Fibroblast of lung (primary cell): ENCODE results near the gene SLC16A10. TPM values are rescaled to one million over a fixed set of nuclear protein-coding genes. Genes with fewer than 3 reads are reported as not detected.
"Not testable (repeated sequence)": the region's sequence is repeated elsewhere in the genome, so short reads cannot be mapped to it uniquely, and the experiment has no call there.

Source experiments
- DNase-seq, 2 donors: peaks; one replicate each; pipeline versions ENCODE4 v3.0.0 to v3.0.0-alpha.2; 2010; ENCODE audit warnings: low read depth in 2 of 2
- H2AFZ ChIP-seq: 2 replicates; pipeline ENCODE4 v1.5.1; 2012; ENCODE audit warnings: low read length, control low read depth, inconsistent platforms
- H3K27ac ChIP-seq: 2 replicates; pipeline ENCODE4 v1.5.1; 2011; ENCODE audit warnings: low read length, control low read depth; ENCODE audit not compliant: insufficient read depth
- H3K27me3 ChIP-seq: 2 replicates; pipeline ENCODE4 v1.5.1; 2011; ENCODE audit warnings: mild to moderate bottlenecking, low read length; ENCODE audit not compliant: control insufficient read depth, insufficient read depth
- H3K36me3 ChIP-seq: 2 replicates; pipeline ENCODE4 v1.5.1; 2011; ENCODE audit warnings: low read length; ENCODE audit not compliant: control insufficient read depth, insufficient read depth
- H3K4me1 ChIP-seq: 2 replicates; pipeline ENCODE4 v1.5.1; 2011; ENCODE audit warnings: low read length; ENCODE audit not compliant: control insufficient read depth, insufficient read depth; ENCODE audit errors: extremely low read depth
- H3K4me2 ChIP-seq: 2 replicates; pipeline ENCODE4 v1.5.1; 2011; ENCODE audit warnings: low read length, control low read depth; ENCODE audit not compliant: insufficient read depth; ENCODE audit errors: extremely low read depth
- H3K4me3 ChIP-seq, 4 experiments: fragments of 200-600 bp in 1 of 4; sonication (generic) in 1 of 4; replicated peaks in 1 of 4; 2 replicates each; pipeline ENCODE4 v1.5.1; 2011 to 2016; ENCODE audit warnings: low read length in 4 of 4, low read depth in 3 of 4, mild to moderate bottlenecking in 3 of 4, control low read depth in 2 of 4, inconsistent platforms in 1 of 4, mixed read lengths in 1 of 4; ENCODE audit not compliant: insufficient read depth in 1 of 4; ENCODE audit errors: control extremely low read depth in 1 of 4
- H3K79me2 ChIP-seq: 2 replicates; pipeline ENCODE4 v1.5.1; 2012; ENCODE audit warnings: mild to moderate bottlenecking, low read length, inconsistent platforms; ENCODE audit not compliant: control insufficient read depth, insufficient read depth
- H3K9ac ChIP-seq: 2 replicates; pipeline ENCODE4 v1.5.1; 2011; ENCODE audit warnings: mild to moderate bottlenecking, low read length, control low read depth; ENCODE audit not compliant: insufficient read depth
- H3K9me3 ChIP-seq: 2 replicates; pipeline ENCODE4 v1.5.1; 2012; ENCODE audit warnings: low read depth, low read length; ENCODE audit not compliant: control insufficient read depth, insufficient read depth
- H4K20me1 ChIP-seq: 2 replicates; pipeline ENCODE4 v1.5.1; 2011; ENCODE audit warnings: low read length; ENCODE audit not compliant: control insufficient read depth, insufficient read depth; ENCODE audit errors: extremely low read depth
- CTCF ChIP-seq, 2 donors: IDR thresholded peaks in 1 of 2; conservative IDR thresholded peaks in 1 of 2; 1 replicate in 1 of 2; 2 replicates in 1 of 2; pipeline ENCODE4 v1.5.1; 2011 to 2012; ENCODE audit warnings: low read length in 2 of 2, control low read depth in 1 of 2, inconsistent platforms in 1 of 2, low read depth in 1 of 2, mild to moderate bottlenecking in 1 of 2
- EZH2 ChIP-seq: IDR thresholded peaks from 2 replicates; pipeline ENCODE4 v1.5.1; 2012; ENCODE audit warnings: low read length, control low read depth, mild to moderate bottlenecking; ENCODE audit errors: missing control alignments
- polyA plus RNA-seq, 2 donors: library from polyadenylated mRNA; depleted of rRNA in 1 of 2; stranded (reverse) in 1 of 2; unstranded in 1 of 2; fragments of >200 nt; gene quantifications; 2 replicates each; pipeline ENCODE4 v1.2.1, GENCODE V29; 2011 to 2012; ENCODE audit warnings: missing spikeins in 1 of 2
- total RNA-seq: library from RNA; depleted of rRNA; stranded (reverse); fragments of >200 nt; gene quantifications from 2 replicates; pipeline ENCODE4 v1.2.1, GENCODE V29; 2014

SLC16A10 gene
- total and polyA plus RNA-seq, 2 donors (not counting 1 experiment from before 2014, with no cell fraction given) = not detected

GRCh38 chr6:111184827-111185532 is 97.7 kb downstream of the SLC16A10 start:
- TF ChIP-seq CTCF (conservative IDR thresholded peaks at IDR 0.05 in 1 of 2, IDR thresholded peaks at IDR 0.05 in 1 of 2; ENCODE audit: low read depth in 1 of 2, low read length in 2 of 2) (no peak), EZH2 (no peak)
- no peak overlapping the region for H2AFZ ChIP-seq

GRCh38 chr6:111185954-111186353 is 98.7 kb downstream of the SLC16A10 start:
- H3K79me2 ChIP-seq = no peaks in the 10 kb centered on the region
- H3K4me3 ChIP-seq = no peak overlapping the region
- H3K27ac ChIP-seq = no peak overlapping the region
- H3K4me2 ChIP-seq = no peak overlapping the region
- TF ChIP-seq EZH2 (no peak), CTCF (conservative IDR thresholded peaks at IDR 0.05 in 1 of 2, IDR thresholded peaks at IDR 0.05 in 1 of 2; ENCODE audit: low read depth in 1 of 2, low read length in 2 of 2) (no peak)
- no peaks in the 10 kb centered on the region for H3K9me3 ChIP-seq
- no peaks in the 10 kb centered on the region for H3K36me3 ChIP-seq
- no peak overlapping the region for H3K9ac ChIP-seq
- no peak overlapping the region for H2AFZ ChIP-seq
- no peaks in the 10 kb centered on the region for H3K4me1 ChIP-seq
- H4K20me1 ChIP-seq = no peaks in the 10 kb centered on the region
- no peak for DNase-seq
- no peaks in the 10 kb centered on the region for H3K27me3 ChIP-seq

More at GRCh38 chr6:111184827-111185532, 97.7 kb downstream of the SLC16A10 start:
- Histone ChIP-seq H4K20me1 (no peaks in the 10 kb centered on the region), H3K9ac (no peak overlapping the region), H3K4me3 (no peak overlapping the region), H3K27ac (no peak overlapping the region), H3K4me2 (no peak overlapping the region), H3K27me3 (no peaks in the 10 kb centered on the region), H3K4me1 (no peaks in the 10 kb centered on the region), H3K9me3 (no peaks in the 10 kb centered on the region), H3K36me3 (no peaks in the 10 kb centered on the region), H3K79me2 (no peaks in the 10 kb centered on the region)
- no peak for DNase-seq

- no peaks in the 10 kb centered on the region for H3K27me3 ChIP-seq
- H3K4me3 ChIP-seq = no peak overlapping the region
- H3K4me1 ChIP-seq = no peaks in the 10 kb centered on the region
- H3K27ac ChIP-seq = no peak overlapping the region
- H3K36me3 ChIP-seq = no peaks in the 10 kb centered on the region
- H2AFZ ChIP-seq = no peak overlapping the region
- no peak overlapping the region for H3K9ac ChIP-seq
- DNase-seq = no peak
- no peaks in the 10 kb centered on the region for H3K79me2 ChIP-seq
- no peak for TF ChIP-seq EZH2
- TF ChIP-seq CTCF (conservative IDR thresholded peaks at IDR 0.05 in 1 of 2, IDR thresholded peaks at IDR 0.05 in 1 of 2; ENCODE audit: low read depth in 1 of 2, low read length in 2 of 2) = no peak
- no peak overlapping the region for H3K4me2 ChIP-seq
- no peaks in the 10 kb centered on the region for H3K9me3 ChIP-seq
- H4K20me1 ChIP-seq = no peaks in the 10 kb centered on the region
Observed at GRCh38 chr6:111187874-111188273, 100.6 kb downstream of the SLC16A10 start.

GRCh38 chr6:111189666-111190210 is 102.4 kb downstream of the SLC16A10 start:
- not testable (repeated sequence) for H4K20me1 ChIP-seq, H3K9ac ChIP-seq, H3K79me2 ChIP-seq, H3K4me3 ChIP-seq, H3K36me3 ChIP-seq, DNase-seq, H2AFZ ChIP-seq, H3K4me1 ChIP-seq, H3K27me3 ChIP-seq, H3K27ac ChIP-seq, H3K4me2 ChIP-seq, H3K9me3 ChIP-seq
